Measurements from ENCODE around the gene FEN1.
A peak's percentile ranks its signal among the peaks of the same experiment; 100 is the strongest.

The FEN1 gene, protein sequence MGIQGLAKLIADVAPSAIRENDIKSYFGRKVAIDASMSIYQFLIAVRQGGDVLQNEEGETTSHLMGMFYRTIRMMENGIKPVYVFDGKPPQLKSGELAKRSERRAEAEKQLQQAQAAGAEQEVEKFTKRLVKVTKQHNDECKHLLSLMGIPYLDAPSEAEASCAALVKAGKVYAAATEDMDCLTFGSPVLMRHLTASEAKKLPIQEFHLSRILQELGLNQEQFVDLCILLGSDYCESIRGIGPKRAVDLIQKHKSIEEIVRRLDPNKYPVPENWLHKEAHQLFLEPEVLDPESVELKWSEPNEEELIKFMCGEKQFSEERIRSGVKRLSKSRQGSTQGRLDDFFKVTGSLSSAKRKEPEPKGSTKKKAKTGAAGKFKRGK
- 10.1 to 19.5 reads per million in 2 donors for total RNA-seq

DNA sequence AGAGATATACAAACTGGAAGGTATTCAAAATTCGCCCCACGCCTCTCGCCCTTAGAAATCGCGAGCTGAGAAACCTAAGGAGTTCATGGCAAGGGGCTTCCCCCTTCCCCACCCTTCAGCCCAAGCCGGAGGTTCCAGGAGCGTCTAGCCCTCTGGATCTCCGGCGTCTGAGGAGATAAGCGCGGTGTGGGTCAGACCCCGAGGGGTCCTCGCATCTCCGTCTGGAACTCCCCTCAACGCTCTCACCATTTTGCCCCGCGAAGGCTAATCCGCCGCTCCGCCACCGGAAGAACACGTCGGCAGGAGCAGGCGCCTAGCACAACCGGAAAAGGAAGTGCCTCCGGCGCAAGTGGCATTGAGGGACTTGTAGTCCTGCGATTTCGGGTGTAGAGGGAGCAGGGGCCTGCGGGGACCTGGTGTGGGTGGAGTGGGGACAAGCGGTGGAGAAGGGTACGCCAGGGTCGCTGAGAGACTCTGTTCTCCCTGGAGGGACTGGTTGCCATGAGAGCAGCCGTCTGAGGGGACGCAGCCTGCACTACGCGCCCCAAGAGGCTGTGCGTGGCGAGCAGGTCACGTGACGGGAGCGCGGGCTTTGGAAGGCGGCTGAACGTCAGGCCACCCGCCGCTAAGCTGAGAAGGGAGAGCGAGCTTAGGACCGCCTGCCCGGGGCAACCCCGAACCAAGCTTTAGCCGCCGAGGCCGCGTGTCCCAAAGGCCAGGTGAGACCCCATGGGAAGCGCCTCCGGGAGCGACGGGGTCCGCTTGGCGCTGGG is at the start of gene FEN1, which contains the start of gene TMEM258:
TSS of gene FEN1 (plus strand) at position 602 of the 773 bp plus-strand sequence. CDS start 2,451 bp downstream, outside the sequence.
TSS of gene TMEM258 (minus strand) at position 290 of the 773 bp plus-strand sequence. CDS start at position 249, 41 bp downstream.
- DNase-seq = peak; percentile 80

DNA sequence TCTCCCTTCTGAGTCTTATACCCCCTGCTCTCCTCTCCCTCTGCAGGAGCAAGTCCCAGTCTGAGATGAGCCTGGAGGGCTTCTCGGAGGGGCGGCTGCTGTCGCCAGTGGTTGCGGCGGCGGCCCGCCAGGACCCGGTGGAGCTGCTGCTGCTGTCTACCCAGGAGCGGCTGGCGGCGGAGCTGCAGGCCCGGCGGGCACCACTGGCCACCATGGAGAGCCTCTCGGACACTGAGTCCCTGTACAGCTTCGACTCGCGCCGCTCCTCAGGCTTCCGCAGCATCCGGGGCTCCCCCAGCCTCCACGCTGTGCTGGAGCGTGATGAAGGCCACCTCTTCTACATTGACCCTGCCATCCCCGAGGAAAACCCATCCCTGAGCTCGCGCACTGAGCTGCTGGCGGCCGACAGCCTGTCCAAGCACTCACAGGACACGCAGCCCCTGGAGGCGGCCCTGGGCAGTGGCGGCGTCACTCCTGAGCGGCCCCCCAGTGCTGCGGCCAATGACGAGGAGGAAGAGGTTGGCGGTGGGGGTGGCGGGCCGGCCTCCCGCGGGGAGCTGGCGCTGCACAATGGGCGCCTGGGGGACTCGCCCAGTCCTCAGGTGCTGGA is 49.1 kb upstream of the FEN1 start:
- DNase-seq = no peak

DNA sequence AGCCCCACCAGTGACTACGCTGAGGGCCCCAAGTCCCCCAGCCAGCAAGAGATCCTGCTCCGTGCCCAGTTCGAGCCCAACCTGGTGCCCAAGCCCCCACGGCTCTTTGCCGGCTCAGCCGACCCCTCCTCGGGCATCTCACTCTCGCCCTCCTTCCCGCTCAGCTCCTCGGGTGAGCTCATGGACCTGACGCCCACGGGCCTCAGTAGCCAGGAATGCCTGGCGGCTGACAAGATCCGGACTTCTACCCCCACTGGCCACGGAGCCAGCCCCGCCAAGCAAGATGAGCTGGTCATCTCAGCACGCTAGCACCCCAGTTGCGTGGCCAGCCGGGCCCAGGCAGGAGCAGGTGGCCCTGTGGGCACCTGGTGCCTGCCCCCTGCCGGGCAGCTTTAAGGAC is 48.5 kb upstream of the FEN1 start:
- no peak for DNase-seq

DNA sequence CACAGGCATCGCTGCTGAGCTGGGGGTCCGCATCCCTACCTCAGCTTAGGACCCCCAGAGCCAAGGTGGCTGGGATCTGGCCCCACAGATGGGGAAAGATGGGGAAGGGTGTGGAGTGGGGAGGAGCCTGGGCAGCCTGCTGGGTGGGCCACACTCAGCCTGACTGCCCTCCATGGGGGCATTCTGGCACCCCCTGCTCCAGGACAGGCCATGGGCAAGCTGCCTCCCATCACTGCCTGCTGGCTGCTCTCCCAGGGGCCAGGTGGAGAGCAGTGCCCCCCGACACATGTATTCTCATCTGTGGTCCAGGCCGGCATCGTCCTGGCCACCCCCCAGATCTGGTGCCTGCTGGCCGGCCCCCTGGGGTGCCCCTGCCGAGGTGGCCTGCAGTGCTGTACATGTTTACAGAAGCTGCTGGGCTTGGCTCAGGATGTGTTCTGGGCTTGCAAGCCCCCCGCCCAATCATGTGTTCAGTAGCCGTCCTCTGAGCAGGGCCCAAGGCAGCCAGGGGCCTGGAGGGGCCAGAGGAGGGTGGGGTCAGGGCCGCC is 48.0 kb upstream of the FEN1 start:
- no peak for DNase-seq

DNA sequence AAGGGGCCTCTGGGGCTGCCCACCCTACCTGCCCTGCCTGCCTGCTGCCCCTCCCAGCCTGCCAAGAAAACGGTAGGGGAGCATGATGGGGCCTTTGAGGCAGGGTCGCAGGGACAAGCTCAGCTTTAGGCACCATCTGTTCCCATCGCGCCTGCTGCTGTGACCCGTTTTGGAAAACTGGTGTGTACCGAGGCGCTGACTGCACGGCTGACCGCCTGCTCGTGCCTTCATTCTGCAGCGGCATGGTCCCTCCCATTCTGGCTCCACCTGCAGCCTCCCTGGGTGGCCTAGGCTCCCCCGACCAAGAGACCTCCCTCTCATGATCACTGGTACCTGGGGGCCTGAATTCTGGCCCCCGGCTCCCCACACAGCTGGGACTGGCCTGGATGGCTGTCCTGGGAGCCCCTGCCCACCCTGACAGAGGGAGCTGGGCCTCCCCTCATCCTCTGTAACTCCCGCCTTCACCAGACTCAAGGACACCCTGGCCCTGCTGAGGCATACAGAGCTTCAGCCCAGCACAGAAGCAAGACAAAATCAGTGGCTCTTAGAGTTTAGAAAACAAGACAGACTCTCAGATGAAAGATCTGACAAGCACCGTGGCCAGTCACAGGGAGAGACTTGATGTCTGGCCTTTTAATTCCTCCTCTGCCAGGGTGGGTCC is 46.8 kb upstream of the FEN1 start:
- DNase-seq = no peak

DNA sequence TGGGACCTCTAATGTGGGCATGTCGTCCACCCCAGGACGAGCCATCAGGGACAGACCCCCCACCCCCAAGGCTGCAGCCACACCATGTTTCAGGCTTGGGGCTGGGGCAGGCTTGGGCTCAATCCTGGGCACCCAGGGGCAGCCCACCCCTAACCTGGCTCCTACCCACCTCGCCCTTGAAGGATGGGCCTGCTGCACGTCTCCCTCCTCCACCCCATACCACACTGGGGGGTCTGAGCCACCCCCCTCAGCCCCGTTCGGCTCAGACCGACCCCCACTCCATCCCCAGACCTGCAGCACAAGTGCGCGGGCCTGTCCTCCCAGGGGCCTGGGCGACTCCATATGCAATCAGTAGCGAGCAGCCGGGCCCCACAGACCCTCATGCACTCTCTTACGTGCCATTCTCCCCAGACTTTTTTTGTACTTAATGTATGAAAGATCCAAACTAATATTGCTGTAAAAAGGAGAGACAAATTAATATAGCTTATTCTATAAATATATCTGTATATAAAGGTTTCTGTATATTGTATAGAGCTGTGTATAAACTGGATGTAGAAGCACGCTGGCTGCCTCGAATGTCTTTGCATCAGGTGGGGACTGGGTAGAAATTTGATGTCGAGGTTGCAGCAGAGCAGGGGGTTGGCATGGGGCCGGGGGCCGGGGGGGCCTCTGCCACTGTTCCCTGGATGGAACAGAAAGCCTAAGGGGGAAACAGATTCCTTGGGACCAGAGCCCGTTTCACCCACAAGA is 46.1 kb upstream of the FEN1 start:
- no peak for DNase-seq

DNA sequence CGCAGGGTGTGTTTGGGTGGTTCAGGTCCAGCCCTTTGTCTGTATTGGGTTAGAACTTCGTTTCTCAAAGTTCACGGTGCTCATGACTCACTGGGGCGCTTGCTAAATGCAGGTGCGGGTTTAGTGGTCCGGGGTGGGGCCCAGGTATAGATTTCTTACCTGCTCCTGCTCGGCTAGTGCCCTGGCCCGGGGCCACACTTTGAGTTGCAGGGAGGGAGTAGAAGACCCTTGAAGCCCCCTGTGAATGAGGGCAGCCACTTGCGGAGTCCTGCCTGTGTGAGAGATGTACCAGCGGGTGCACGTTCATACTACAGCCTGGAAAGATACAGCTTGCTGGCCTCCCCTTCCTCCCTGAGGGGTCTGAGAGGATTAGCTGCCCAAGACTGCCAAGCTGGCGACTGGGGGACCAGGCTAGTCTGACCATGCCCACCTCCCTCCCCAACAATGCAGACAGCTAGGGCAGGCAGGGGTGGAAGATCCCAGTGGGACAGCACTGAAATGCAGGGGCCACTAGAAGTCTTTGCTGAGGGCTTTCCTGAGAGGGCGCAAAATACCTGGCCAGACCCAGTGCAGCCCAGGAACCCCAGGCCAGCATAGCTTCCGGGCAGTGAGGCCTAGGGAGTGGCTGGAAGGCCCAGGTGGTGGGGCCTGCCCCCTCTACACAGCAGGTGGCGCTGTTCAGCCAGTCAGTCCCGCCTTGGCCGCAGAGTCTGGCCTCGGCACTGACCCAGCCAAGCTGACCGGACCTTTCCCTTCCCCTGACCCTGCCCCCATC is 45.3 kb upstream of the FEN1 start:
- DNase-seq = peak; percentile 32

DNA sequence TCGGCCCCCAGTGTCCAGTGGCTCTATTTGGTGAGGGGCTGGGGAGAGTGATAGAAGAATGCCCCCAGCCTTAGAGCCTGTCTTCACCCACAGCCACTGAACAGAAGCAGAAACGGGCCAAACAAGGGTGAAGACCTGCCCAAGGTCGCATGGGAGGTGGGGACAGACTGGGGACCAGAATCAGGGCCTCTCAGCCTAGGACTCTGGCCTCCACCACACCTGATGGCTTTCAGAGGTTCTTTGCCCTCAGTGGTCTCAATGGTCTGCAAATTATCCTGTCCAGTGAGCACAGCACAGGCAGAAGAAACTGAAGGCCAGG is 44.8 kb upstream of the FEN1 start:
- no peak for DNase-seq

DNA sequence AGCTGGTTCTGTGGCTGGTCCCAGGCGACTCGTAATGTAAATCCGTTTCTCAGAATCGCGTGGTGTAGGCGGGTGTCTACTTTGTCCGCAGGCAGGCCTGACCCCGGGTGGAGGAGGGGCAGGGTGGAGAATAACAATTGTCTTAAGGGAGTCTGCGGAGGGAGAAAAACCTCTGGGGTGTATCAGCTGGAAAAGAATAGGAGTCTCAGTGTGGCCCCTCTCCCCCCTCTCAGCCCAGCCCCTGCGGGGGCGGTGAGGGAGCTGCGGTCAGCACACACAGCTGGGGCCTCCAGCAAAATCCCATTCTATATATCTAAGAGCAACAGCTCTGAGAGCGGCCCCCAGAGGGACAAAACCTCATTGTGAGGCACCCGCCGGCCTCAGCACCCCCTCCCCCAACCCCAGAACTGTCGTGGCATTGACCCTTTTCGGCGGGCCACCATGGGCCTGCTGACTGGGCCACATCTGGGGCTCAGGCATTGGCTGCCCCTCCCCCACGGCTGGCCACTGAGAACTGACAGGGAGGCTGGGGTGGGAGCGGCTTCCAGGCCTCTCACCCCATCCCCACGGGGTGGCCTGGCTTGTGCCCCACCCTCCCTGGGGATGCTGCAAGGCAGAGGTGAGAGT is 43.0 kb upstream of the FEN1 start:
- DNase-seq = no peak

DNA sequence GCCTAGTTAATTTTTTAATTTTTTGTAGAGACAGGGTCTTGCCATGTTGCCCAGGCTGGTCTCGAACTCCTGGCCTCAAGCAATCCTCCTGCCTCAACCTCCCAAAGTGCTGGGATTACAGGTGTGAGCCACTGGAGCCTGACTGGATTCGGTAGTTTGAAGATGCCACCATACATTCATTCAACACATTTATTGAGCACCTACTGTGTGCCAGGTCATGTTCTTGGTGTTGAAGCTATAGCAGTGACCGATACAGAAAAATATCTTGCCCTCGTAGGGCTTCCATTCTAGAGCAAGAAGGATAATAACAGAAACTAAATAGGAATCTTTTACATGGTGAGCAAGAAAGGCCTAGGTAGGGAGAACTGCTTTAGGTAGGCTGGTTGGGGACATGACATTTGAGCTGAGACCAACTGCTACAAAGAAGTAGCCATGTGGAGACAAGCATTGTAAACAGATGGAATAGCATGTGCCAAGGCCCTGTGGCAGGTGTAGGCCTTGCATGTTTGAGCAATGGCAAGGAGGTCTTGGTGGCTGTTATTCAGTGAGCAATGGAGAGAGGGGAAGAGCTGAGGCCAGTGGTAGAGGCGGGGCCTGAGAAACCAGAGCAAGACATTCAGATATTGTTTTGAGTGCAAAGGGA is 42.0 kb upstream of the FEN1 start:
- no peak for DNase-seq

DNA sequence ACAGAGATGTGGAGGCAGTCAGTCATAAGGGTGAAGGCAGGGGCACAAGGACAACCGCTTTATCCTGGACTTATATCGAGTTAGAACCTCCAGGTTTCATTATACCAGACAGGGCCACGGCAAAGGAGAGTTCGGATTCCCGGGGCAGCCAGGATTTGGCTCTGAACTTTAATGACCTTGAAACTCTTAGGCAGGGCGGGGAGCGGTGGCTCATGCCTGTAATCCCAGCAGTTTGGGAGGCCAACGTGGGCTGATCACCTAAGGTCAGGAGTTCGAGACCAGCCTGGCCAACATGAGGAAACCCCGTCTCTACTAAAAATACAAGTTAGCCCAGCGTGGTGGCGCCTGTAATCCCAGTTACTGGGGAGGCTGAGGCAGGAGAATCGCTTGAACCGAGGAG is 41.3 kb upstream of the FEN1 start:
- DNase-seq = no peak

DNA sequence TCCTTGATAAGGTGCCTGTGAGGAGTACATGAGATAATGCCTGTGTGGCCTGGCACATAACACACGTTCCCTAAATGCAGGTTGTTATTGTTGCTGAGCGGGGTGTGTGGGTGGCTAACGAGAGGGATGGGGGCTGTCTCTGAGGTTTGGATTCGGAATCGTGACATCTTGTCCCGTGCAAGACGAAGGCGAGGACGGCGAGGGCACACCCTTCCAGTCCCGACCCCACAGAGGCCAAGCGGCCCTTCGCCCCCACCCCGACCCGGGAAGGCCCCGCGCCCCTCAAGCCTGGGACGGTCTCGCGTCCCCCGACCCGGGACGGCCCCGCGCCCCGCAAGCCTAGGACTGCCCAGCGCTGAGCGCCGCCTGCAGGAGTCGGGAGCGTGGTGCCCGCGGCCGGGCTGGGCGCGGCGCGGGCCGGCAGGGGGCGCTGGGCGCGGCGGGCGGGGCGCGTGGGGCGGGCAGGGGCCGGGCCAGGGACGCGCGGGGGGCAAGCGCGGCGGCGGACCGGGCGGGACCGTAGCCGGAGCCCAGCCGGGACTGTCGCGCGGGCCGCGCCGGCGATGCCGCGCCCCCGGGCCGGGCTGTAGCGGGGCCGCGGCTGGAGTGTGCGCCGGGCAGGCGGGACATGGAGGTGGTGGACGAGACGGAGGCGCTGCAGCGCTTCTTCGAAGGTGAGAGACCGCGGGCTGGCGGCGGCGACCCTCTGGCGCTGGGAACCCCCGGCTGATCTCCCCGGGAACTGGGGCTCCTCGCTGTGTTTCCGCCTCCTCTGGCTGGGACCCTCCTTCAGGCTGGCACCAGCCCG is 40.4 kb upstream of the FEN1 start, which contains the start of gene MYRF:
TSS of gene MYRF (plus strand) at position 520 of the 808 bp plus-strand sequence. CDS start at position 629, 109 bp downstream.
- peak; percentile 60 for DNase-seq

DNA sequence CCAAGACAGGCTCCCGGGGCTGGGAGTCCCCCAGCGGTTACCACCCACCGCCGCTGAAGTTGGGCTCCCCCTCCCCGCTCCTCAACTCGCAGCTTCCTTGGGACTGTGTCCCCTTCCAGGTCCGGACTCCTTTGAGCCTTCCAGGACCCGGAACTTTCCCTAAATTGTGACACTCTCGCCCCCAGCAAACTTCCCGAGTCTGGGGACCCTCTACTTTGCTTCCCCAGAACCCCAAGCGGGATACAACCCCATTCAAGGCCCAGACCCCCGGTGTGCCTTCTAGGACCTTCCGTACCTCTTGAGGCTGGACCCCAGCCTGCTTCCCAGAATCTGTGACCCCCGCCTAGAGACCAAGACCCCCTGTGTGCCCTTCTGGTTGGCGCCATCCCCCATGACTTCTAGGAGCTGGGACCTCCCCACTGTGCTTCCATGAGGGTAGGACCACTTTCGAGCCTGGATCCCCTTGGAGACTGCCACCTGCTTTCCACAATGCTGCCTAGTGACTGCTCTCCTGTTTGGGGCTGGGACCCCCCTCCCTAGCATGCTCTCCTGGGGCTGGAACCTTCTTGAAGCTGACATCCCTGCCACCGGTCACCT is 39.7 kb upstream of the FEN1 start:
- DNase-seq = no peak

DNA sequence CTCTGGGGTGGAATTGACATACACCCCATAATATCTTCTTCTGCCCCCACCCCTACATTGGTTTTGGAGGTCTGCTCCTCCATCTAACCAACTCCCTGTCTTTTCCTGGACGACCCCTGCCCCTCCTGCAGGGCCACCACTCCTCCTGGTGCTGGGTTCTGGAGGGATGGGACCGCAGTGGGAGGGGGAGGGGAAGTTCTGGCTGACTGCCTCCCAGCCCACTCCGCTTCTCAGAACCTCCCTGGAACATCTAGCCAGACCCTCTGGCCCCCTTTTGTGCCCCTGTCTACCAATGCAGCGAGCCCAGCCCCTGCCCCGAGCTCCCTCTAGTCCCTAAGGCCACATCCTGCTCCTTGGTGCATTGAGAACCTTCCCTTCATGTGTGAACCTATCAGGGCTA is 39.0 kb upstream of the FEN1 start:
- no peak for DNase-seq

DNA sequence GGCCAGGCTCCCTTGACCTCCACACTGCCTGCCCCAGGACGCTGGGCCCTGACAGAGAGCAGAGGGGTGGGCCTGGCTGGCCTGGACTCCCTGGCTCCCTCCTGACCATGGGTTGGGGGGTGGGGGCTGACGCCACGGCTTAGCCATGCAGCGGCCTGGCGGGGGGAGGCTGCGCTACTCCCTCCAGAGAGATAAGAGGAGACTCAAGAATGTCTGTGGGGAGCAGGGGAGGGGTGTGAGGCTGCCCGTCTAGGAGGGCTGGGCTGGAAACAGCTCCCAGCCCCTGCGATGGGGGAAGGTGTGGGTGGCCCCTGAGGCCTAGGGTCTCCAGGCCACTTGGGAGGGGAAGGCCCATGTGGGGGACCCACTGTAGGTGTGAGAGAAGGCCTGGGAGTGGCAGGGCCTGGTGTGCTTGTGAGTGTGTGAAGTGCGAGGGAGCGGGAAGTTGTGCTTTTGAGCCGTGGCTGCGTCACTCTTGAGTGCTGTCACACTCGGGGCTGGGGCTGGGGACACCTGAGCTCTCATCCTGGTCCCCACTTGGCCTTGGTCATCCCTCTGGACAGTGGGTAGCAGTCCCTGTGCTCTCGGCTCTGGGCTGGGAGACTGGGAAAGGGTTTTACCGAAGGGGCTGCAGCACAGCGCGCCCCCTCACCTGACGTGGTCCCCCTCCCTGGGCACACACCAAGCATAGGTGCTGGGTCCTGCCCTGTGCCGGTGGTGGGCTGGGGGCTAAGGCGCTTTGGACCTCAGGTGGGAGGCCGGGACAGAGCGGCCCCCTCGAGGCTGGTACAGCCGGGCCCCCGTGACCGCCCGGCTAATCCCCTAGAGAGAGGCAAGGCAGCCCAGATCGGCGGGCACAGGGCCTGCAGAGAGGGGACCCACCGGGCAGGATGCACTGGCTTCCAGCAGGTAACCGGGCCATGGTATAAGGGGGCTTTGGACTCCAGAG is 37.9 kb upstream of the FEN1 start:
- DNase-seq = no peak

DNA sequence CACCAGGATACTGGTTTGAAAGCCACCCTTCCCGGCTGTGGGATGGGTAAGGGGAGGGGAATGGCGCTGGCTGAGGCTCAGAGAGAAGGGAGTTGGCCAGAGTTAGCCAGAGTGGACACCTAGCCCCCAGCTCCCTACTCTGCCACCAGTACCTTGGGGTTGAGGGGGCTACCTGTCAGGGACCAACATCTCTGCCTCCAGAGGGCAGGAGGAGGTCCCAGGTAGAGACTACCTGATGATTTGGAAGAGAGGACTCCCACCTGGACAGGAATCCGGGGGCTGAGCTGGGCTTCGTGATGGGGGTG is 36.6 kb upstream of the FEN1 start:
- DNase-seq = no peak

DNA sequence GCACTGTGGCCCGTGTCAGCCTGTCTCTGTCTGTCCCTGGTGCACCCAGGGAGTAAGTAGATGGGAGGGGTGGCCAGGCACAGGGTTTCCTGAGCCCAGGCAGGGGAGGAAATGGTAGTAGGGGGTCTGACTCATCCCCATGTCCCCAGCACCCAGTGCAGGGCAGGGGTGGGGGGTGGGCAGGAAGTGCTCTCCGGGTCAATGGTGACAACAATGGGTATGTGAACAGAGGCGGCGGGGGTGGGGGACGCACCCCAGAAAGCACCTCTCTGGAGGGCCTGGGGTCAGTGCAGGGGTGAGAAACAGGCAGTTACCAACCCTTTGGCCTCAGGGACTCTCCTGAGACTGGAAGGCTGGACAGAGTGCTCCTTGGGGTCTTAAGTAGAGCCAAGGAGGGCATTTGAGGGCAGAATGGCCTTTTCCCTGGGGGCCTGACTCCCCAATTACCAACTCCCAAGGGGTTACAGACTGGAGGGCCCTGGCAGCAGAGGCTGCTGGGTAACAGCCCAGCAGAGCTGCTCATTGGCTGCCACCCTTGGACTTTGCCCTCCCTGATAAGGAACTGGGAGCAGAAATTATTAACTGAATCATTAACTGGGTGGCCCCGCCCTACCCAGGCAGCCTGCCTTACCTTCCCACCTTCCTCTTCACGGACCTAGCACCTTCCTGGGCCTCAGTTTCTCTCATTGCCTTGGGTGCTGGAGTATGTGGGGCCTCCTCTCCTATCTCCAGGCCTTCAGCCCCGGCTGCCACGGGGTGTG is 36.1 kb upstream of the FEN1 start:
- DNase-seq = no peak

Measured in T-helper 9 cell (primary cell).